ENCODE data around the gene ARHGAP1. TPM values are rescaled to one million over a fixed set of nuclear protein-coding genes. Genes with fewer than 3 reads are reported as not detected.
"Not testable (repeated sequence)": the region's sequence is repeated elsewhere in the genome, so short reads cannot be mapped to it uniquely, and the experiment has no call there.

Gene ARHGAP1
- total RNA-seq, 2 donors from 2014 or later, result 39.9 to 46.8 TPM

DNA sequence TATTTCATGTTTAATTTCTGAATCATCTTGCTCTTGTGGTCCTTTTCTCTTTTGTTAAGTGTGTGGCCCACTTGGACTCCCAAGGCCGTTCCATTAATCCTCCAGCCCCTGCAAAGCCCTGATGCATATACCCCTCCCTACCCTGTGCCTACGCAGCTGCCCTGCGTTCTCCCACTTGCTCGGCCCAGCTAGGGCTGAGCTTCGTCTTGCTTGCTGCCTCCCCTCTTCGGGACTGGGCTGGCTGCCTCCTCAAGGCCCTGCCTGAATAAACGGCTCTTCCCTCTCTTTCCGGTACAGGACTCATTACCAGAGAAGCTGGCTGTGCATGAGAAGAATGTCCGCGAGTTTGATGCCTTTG lies 28.5 kb downstream of the ARHGAP1 start:
- H3K9me3 Mint-ChIP-seq, result no peaks in the 10 kb centered on the region
- peaks cover 0 to 9% of the 10 kb centered on the region in 2 donors for H3K36me3 Mint-ChIP-seq
- DNase-seq (ENCODE audit: low spot score in 2 of 2) (no peak), ATAC-seq (no peak)
- peak overlapping the region; percentile 74 to 92 for H3K27ac Mint-ChIP-seq

- H3K27ac Mint-ChIP-seq, result peak overlapping the region in 1 of 2 donors; percentile 74
- not testable (repeated sequence) for DNase-seq (ENCODE audit: low spot score in 2 of 2); H3K9me3 Mint-ChIP-seq; H3K36me3 Mint-ChIP-seq
- peak in 1 of 2 donors; percentile 4 for ATAC-seq
These were observed 29.9 kb downstream of the ARHGAP1 start for GRCh38 chr11:46670521-46670920.

DNA sequence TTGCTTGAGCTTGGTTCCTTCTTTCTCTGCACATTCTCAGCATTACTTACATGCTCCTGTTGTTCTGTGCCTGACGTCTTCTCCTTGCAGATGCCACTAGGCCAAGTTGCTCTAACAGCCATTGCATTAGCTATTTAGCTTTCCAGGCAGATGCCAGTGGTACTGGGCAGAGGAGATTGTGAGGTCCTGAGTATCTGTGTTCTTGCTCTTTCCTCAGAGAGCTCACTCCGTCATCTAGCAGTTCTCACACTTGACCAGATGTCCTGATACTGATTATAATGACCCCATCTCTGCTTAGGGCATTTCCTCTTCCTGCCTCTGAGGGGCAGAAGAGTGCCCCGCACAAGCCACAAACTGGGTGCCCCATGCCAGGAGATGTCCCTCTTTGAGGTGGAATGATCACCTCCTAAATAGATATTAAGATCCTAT lies 30.7 kb downstream of the ARHGAP1 start:
- Mint-ChIP-seq H3K36me3 (peaks cover 0 to 9% of the 10 kb centered on the region in 2 donors), H3K27ac (peak overlapping the region; percentile 59 to 63)
- DNase-seq (ENCODE audit: low spot score in 2 of 2), result no peak

DNA sequence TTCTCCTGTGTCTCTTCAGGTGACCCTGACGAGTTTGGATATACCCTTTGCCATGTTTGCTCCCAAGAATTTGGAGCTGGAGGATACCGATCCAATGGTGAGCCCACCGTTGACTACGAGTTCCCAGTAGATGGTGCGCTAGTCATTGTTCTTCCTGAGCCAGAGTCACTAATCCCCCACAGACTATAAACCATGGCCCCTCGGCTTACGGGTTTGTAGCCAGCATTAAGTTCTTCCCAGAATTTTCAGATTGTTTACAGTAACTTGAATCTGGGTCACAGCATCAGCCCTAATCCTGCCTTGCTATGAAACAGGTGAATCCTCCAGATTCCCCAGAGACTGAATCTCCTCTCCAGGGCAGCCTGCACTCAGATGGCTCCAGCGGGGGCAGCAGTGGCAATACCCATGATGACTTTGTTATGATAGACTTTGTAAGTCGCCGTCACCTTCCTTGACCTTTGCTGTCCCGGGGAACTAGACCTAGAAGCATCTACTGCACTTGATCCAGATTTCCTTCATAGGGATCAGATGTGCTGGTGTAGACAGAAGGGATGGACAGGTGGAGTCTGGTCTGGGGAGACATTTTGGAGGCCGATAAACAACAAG lies 31.8 kb downstream of the ARHGAP1 start:
- ATAC-seq, result no peak
- DNase-seq (ENCODE audit: low spot score in 2 of 2), result no peak
- H3K36me3 Mint-ChIP-seq, result peaks cover 0 to 9% of the 10 kb centered on the region in 2 donors
- peak overlapping the region; percentile 31 to 39 for H3K27ac Mint-ChIP-seq
- H3K9me3 Mint-ChIP-seq, result no peaks in the 10 kb centered on the region

More for the DNA sequence above, 30.7 kb downstream of the ARHGAP1 start:
- no peaks in the 10 kb centered on the region for H3K9me3 Mint-ChIP-seq
- no peak for ATAC-seq

DNA sequence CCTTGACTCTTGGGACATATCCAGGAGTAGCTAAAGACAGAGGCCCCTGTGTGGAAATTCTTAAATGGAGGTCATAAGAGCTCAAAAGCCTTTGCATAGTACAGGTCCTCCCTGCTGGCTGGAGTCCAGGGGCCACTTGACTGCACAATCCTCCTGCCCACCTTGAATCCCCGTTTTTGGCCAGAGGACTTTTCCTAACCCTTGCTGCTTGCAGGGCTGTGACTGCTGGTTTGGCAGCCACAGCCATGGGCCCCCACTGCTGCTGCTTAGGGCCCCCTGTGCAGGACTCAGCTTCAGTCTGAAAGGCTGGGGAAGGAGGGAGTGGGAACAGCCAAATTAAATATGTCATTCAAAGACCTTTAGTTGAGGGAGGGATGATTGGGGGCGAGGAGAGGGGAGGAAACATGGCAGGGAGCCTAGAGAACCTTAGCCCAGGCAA lies 33.4 kb downstream of the ARHGAP1 start:
- no peaks in the 10 kb centered on the region for H3K9me3 Mint-ChIP-seq
- ATAC-seq (no peak), DNase-seq (ENCODE audit: low spot score in 2 of 2) (no peak)
- no peaks in the 10 kb centered on the region for H3K36me3 Mint-ChIP-seq
- peak overlapping the region in 1 of 2 donors; percentile 11 for H3K27ac Mint-ChIP-seq

GRCh38 chr11:46666516-46666915 lies 33.9 kb downstream of the ARHGAP1 start:
- DNase-seq (ENCODE audit: low spot score in 2 of 2) (no peak), ATAC-seq (no peak)
- Mint-ChIP-seq H3K27ac (peak overlapping the region in 1 of 2 donors; percentile 11), H3K36me3 (no peaks in the 10 kb centered on the region), H3K9me3 (no peaks in the 10 kb centered on the region)

DNA sequence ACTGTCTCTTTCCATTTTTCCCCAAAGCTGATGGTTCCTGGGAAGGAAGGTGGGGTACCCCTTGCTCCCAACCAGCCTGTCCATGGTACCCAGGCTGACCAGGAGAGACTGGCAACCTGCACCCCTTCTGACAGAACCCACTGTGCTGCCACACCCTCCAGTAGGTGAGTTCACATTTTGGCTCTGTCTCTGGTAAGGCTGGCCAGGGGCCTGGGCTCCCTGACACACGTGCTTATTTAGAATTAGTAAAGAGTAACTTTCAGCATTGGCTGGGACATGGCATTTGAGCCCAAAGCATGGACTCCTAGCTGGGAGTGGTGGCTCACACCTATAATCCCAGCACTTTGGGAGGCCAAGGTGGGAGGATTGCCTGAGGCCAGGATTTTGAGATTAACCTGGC lies 35.1 kb downstream of the ARHGAP1 start:
- ATAC-seq, result no peak
- H3K36me3 Mint-ChIP-seq, result no peaks in the 10 kb centered on the region
- DNase-seq (ENCODE audit: low spot score in 2 of 2), result no peak
- H3K27ac Mint-ChIP-seq, result no peak overlapping the region
- no peaks in the 10 kb centered on the region for H3K9me3 Mint-ChIP-seq

- no peak for ATAC-seq
- Mint-ChIP-seq H3K36me3 (peaks cover 0 to 4% of the 10 kb centered on the region in 2 donors), H3K9me3 (no peaks in the 10 kb centered on the region), H3K27ac (peak overlapping the region; percentile 39 to 85)
- DNase-seq (ENCODE audit: low spot score in 2 of 2), result no peak
These were observed 35.8 kb downstream of the ARHGAP1 start for GRCh38 chr11:46664612-46665011.

DNA sequence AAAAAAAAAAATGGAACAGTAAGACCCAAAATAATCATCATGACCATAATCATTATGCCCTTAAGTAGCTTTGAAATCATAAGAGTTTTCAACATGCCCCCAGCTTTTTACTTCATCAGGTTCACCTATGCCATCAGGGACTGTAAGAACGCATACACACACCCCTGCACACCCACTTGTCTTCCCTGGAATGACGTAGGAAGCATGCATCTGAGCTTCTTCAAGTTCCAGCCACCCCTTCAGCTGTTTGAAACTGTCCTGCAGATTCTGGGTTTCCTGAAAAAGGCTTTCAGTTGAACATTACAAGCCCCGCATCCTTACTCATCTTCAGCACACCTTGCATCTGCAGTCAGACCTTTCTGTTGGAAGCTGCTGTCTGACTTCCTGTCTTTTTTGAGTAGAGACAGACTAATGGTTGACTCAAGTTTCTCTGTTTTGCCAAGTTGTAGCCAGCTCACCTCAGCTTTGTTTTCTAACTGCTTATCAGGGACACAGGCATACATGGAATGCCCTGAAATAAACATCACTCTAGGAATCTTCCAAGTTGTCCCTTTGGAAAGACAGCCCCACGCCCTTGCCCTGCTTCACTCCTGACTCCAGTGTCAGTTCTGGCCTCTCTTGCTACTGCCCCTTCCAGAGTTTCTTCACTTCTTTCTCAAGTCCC lies 37.0 kb downstream of the ARHGAP1 start:
- ATAC-seq (no peak), DNase-seq (ENCODE audit: low spot score in 2 of 2) (no peak)
- Mint-ChIP-seq H3K36me3 (peaks cover 0 to 9% of the 10 kb centered on the region in 2 donors), H3K9me3 (no peaks in the 10 kb centered on the region), H3K27ac (peak overlapping the region in 1 of 2 donors; percentile 89)

- no peak for DNase-seq (ENCODE audit: low spot score in 2 of 2)
- no peak for ATAC-seq
- Mint-ChIP-seq H3K36me3 (peaks cover 0 to 9% of the 10 kb centered on the region in 2 donors), H3K27ac (peak overlapping the region in 1 of 2 donors; percentile 29), H3K9me3 (no peaks in the 10 kb centered on the region)
These were observed 38.1 kb downstream of the ARHGAP1 start for GRCh38 chr11:46662366-46662765.

GRCh38 chr11:46661836-46662235 lies 38.6 kb downstream of the ARHGAP1 start:
- DNase-seq (ENCODE audit: low spot score in 2 of 2), result no peak
- peaks cover 0 to 9% of the 10 kb centered on the region in 2 donors for H3K36me3 Mint-ChIP-seq
- no peaks in the 10 kb centered on the region for H3K9me3 Mint-ChIP-seq
- no peak overlapping the region for H3K27ac Mint-ChIP-seq
- no peak for ATAC-seq

- Mint-ChIP-seq H3K27ac (peak overlapping the region in 1 of 2 donors; percentile 78), H3K9me3 (no peaks in the 10 kb centered on the region), H3K36me3 (peaks cover 0 to 9% of the 10 kb centered on the region in 2 donors)
- DNase-seq (ENCODE audit: low spot score in 2 of 2) (no peak), ATAC-seq (no peak)
These were observed 40.5 kb downstream of the ARHGAP1 start for GRCh38 chr11:46659908-46660307.

DNA sequence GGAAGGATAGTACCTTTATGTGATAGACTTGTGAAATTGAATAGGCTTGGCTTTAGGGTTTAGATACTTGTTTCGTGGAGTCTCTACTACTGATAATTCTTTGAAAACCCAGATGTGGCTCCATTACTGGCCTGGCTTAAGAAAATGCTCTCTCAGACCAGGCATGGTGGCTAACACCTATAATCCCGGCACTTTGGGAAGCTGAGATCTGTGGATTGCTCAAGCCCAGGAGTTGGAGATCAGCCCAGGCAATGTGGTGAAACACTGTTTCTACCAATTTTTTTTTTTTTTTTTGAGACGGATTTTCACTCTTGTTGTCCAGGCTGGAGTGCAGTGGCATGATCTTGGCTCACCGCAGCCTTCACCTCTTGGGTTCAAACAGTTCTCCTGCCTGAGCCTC lies 42.2 kb downstream of the ARHGAP1 start:
- DNase-seq (ENCODE audit: low spot score in 2 of 2) (no peak), ATAC-seq (no peak)
- Mint-ChIP-seq H3K9me3 (no peaks in the 10 kb centered on the region), H3K27ac (peak overlapping the region in 1 of 2 donors; percentile 78), H3K36me3 (peaks cover 0 to 9% of the 10 kb centered on the region in 2 donors)

DNA sequence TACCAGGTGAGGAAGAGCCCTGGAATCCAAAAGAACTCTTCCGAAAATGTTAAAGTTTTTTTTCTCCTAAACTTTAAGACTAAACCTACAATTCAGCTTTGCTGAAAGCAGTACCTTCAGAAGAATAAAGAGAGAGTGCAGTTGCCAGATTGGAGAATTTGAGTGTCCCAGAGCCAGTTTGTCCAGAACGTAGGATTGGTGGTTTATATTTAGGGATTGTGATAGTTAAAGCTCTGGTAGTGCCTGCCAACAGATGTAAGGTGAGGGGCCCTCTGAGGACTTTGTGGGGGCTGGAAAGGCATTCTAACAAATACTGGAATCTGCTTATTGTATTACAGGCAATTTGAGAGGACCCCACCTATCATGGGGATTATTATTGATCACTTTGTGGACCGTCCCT lies 43.2 kb downstream of the ARHGAP1 start:
- peaks cover 0 to 9% of the 10 kb centered on the region in 2 donors for H3K36me3 Mint-ChIP-seq
- H3K9me3 Mint-ChIP-seq, result no peaks in the 10 kb centered on the region
- ATAC-seq, result no peak

GRCh38 chr11:46655631-46656030 lies 44.8 kb downstream of the ARHGAP1 start:
- DNase-seq (ENCODE audit: low spot score in 2 of 2) (no peak), ATAC-seq (no peak)
- no peak overlapping the region for H3K27ac Mint-ChIP-seq
- no peaks in the 10 kb centered on the region for H3K9me3 Mint-ChIP-seq
- peaks cover 0 to 9% of the 10 kb centered on the region in 2 donors for H3K36me3 Mint-ChIP-seq

More for the DNA sequence above, 43.2 kb downstream of the ARHGAP1 start:
- no peak for DNase-seq (ENCODE audit: low spot score in 2 of 2)
- H3K27ac Mint-ChIP-seq, result peak overlapping the region in 1 of 2 donors; percentile 78

DNA sequence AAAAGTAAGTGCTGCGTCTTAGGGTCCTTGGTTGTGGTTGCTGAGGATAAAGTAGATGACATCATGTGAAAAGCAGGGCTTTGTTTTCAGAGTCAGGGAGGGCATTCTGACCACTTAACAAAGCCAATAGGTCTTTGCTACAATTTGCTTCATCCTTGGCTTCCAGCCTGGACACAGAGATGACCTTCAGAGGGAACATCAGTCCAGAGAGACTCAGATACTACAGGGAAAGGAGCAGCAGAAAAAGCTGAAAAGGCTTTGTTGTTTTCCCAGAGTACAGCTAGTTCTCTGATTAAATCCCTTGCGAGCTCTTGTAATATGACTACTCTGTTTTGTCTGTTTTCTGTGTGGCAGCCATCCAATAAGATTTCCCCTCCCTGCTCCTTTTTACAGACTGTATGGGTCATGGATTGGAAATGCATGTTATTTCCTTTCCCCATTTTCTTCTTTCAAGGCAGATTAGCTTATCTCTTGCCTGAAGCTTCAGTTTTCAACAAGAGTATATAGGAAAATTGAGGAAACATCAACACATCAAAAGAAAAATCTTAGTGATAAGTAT lies 51.2 kb downstream of the ARHGAP1 start:
- no peak overlapping the region for H3K27ac Mint-ChIP-seq
- ATAC-seq (no peak), DNase-seq (ENCODE audit: low spot score in 2 of 2) (no peak)
- H3K9me3 Mint-ChIP-seq, result no peaks in the 10 kb centered on the region
- no peaks in the 10 kb centered on the region for H3K36me3 Mint-ChIP-seq

- DNase-seq (ENCODE audit: low spot score in 2 of 2) (no peak), ATAC-seq (no peak)
- Mint-ChIP-seq H3K27ac (no peak overlapping the region), H3K9me3 (peaks cover 0 to 4% of the 10 kb centered on the region in 2 donors), H3K36me3 (peaks cover 0 to 20% of the 10 kb centered on the region in 2 donors)
These were observed 56.4 kb downstream of the ARHGAP1 start for GRCh38 chr11:46643986-46644385.

All from activated naive CD4-positive, alpha-beta T cell treated with anti-CD3 and anti-CD28 coated beads, Interleukin-2, amount 50 U/mL, for 72 hours (primary cell).